NB4 (cell line): ENCODE measurements around the gene GALNT2.
A peak's percentile ranks its signal among the peaks of the same experiment; 100 is the strongest.

Experiments
- DNase-seq: peaks from one replicate; pipeline ENCODE4 v3.0.0; 2010; ENCODE audit warnings: low read depth
- H3K4me3 ChIP-seq: one replicate; pipeline ENCODE4 v1.5.1; 2011; ENCODE audit warnings: mild to moderate bottlenecking, low read depth, low read length, moderate library complexity
- CTCF ChIP-seq: IDR thresholded peaks from one replicate; pipeline ENCODE4 v1.5.1; 2012; ENCODE audit warnings: low read depth, low read length
- MAX ChIP-seq: IDR thresholded peaks from 2 replicates; pipeline ENCODE4 v1.6.1; 2011; ENCODE audit warnings: low read depth, low read length
- MYC ChIP-seq: IDR thresholded peaks from 2 replicates; pipeline ENCODE4 v1.6.1; 2011; ENCODE audit warnings: low read depth, low read length
- POLR2A ChIP-seq: IDR thresholded peaks from 2 replicates; pipeline ENCODE4 v1.6.1; 2011; ENCODE audit warnings: mild to moderate bottlenecking; ENCODE audit not compliant: insufficient read length; ENCODE audit errors: extremely low read depth

Gene GALNT2

GRCh38 chr1:230174471-230175162 lies 107.6 kb downstream of the GALNT2 start:
- TF ChIP-seq CTCF (no peak), MYC (no peak), POLR2A (no peak), MAX (no peak)
- DNase-seq = no peak
- H3K4me3 ChIP-seq = no peak overlapping the region

GRCh38 chr1:230175163-230175747 lies 108.2 kb downstream of the GALNT2 start:
- no peak for TF ChIP-seq POLR2A
- no peak overlapping the region for H3K4me3 ChIP-seq
- DNase-seq = peak; percentile 62

- TF ChIP-seq CTCF (no peak), MAX (no peak), MYC (no peak), POLR2A (no peak)
- H3K4me3 ChIP-seq = no peak overlapping the region
- no peak for DNase-seq
Observed at GRCh38 chr1:230175839-230176238, 108.8 kb downstream of the GALNT2 start.

- TF ChIP-seq POLR2A (no peak), MAX (no peak), MYC (no peak), CTCF (no peak)
- H3K4me3 ChIP-seq = no peak overlapping the region
- DNase-seq = no peak
Observed at GRCh38 chr1:230176326-230176725, 109.3 kb downstream of the GALNT2 start.

- peak; percentile 19 for DNase-seq
- no peak for TF ChIP-seq MAX
- TF ChIP-seq MYC = no peak
- no peak for TF ChIP-seq CTCF
- TF ChIP-seq POLR2A = no peak
- H3K4me3 ChIP-seq = no peak overlapping the region
Observed at GRCh38 chr1:230176871-230177411, 109.9 kb downstream of the GALNT2 start.

- no peak for TF ChIP-seq POLR2A
- TF ChIP-seq CTCF = no peak
- TF ChIP-seq MYC = no peak
- TF ChIP-seq MAX = no peak
- no peak for DNase-seq
- H3K4me3 ChIP-seq = no peak overlapping the region
Observed at GRCh38 chr1:230179249-230179648, 112.2 kb downstream of the GALNT2 start.
